ENCODE results near the gene GKN1. TPM values are rescaled to one million over a fixed set of nuclear protein-coding genes. Genes with fewer than 3 reads are reported as not detected.

GKN1 gene
- total RNA-seq, 1 donor from 2014 or later, result not detected

GRCh38 chr2:68978098-68978497, 3.7 kb downstream of the GKN1 start:
- Histone ChIP-seq H3K4me3 (no peak overlapping the region), H3K9me3 (replicated peaks) (no peaks in the 10 kb centered on the region), H3K27me3 (ENCODE audit: low read depth) (peaks cover 38% of the 10 kb centered on the region), H3K36me3 (no peaks in the 10 kb centered on the region), H3K27ac (replicated peaks) (no peak overlapping the region), H3K4me1 (peaks cover 2% of the 10 kb centered on the region)
- DNase-seq, result no peak
- TF ChIP-seq CTCF (IDR thresholded peaks at IDR 0.05; ENCODE audit: borderline replicate concordance), result no peak
- intact Hi-C loops (cut with micrococcal nuclease), result no loop called here

GRCh38 chr2:68980956-68981355, 6.5 kb downstream of the GKN1 start:
- H3K4me3 ChIP-seq, result no peak overlapping the region
- no peak overlapping the region for H3K27ac ChIP-seq (replicated peaks)
- no peak for TF ChIP-seq CTCF (IDR thresholded peaks at IDR 0.05; ENCODE audit: borderline replicate concordance)
- intact Hi-C loops (cut with micrococcal nuclease), result no loop called here
- no peak for DNase-seq
- peaks cover 30% of the 10 kb centered on the region for H3K27me3 ChIP-seq (ENCODE audit: low read depth)
- H3K36me3 ChIP-seq, result no peaks in the 10 kb centered on the region
- no peaks in the 10 kb centered on the region for H3K9me3 ChIP-seq (replicated peaks)
- H3K4me1 ChIP-seq, result no peaks in the 10 kb centered on the region

- Histone ChIP-seq H3K4me1 (peaks cover 10% of the 10 kb centered on the region), H3K36me3 (no peaks in the 10 kb centered on the region), H3K27ac (replicated peaks) (no peak overlapping the region), H3K9me3 (replicated peaks) (no peaks in the 10 kb centered on the region), H3K27me3 (ENCODE audit: low read depth) (peaks cover 10% of the 10 kb centered on the region), H3K4me3 (no peak overlapping the region)
- intact Hi-C loops (cut with micrococcal nuclease), result no loop called here
- no peak for TF ChIP-seq CTCF (IDR thresholded peaks at IDR 0.05; ENCODE audit: borderline replicate concordance)
- DNase-seq, result no peak
Measured at GRCh38 chr2:68987021-68987503, 12.6 kb downstream of the GKN1 start.

- DNase-seq, result no peak
- no peak overlapping the region for H3K4me3 ChIP-seq
- H3K9me3 ChIP-seq (replicated peaks), result no peaks in the 10 kb centered on the region
- no peak for TF ChIP-seq CTCF (IDR thresholded peaks at IDR 0.05; ENCODE audit: borderline replicate concordance)
- no peak overlapping the region for H3K27ac ChIP-seq (replicated peaks)
- no peaks in the 10 kb centered on the region for H3K36me3 ChIP-seq
- H3K27me3 ChIP-seq (ENCODE audit: low read depth), result peaks cover 10% of the 10 kb centered on the region
- intact Hi-C loops (cut with micrococcal nuclease), result no loop called here
- peaks cover 10% of the 10 kb centered on the region for H3K4me1 ChIP-seq
Measured at GRCh38 chr2:68989035-68989434, 14.6 kb downstream of the GKN1 start.

GRCh38 chr2:68992341-68992740, 17.9 kb downstream of the GKN1 start:
- Histone ChIP-seq H3K27me3 (ENCODE audit: low read depth) (peaks cover 15% of the 10 kb centered on the region), H3K9me3 (replicated peaks) (no peaks in the 10 kb centered on the region), H3K36me3 (no peaks in the 10 kb centered on the region), H3K4me1 (peaks cover under 1% of the 10 kb centered on the region), H3K27ac (replicated peaks) (no peak overlapping the region), H3K4me3 (no peak overlapping the region)
- TF ChIP-seq CTCF (IDR thresholded peaks at IDR 0.05; ENCODE audit: borderline replicate concordance), result no peak
- DNase-seq, result no peak
- intact Hi-C loops (cut with micrococcal nuclease), result no loop called here

GRCh38 chr2:68992933-68993332, 18.5 kb downstream of the GKN1 start:
- Histone ChIP-seq H3K9me3 (replicated peaks) (no peaks in the 10 kb centered on the region), H3K27me3 (ENCODE audit: low read depth) (peaks cover 15% of the 10 kb centered on the region), H3K4me3 (no peak overlapping the region), H3K4me1 (no peaks in the 10 kb centered on the region), H3K27ac (replicated peaks) (no peak overlapping the region), H3K36me3 (no peaks in the 10 kb centered on the region)
- TF ChIP-seq CTCF (IDR thresholded peaks at IDR 0.05; ENCODE audit: borderline replicate concordance), result no peak
- DNase-seq, result no peak
- intact Hi-C loops (cut with micrococcal nuclease), result no loop called here

All from left ventricle myocardium inferior (tissue), 1 donor.